ENCODE results near the gene GTPBP4. TPM values are rescaled to one million over a fixed set of nuclear protein-coding genes. Genes with fewer than 3 reads are reported as not detected.

Gene GTPBP4
- total RNA-seq, 4 donors from 2014 or later, result 14.4 to 37.2 (median 28.5) TPM

DNA sequence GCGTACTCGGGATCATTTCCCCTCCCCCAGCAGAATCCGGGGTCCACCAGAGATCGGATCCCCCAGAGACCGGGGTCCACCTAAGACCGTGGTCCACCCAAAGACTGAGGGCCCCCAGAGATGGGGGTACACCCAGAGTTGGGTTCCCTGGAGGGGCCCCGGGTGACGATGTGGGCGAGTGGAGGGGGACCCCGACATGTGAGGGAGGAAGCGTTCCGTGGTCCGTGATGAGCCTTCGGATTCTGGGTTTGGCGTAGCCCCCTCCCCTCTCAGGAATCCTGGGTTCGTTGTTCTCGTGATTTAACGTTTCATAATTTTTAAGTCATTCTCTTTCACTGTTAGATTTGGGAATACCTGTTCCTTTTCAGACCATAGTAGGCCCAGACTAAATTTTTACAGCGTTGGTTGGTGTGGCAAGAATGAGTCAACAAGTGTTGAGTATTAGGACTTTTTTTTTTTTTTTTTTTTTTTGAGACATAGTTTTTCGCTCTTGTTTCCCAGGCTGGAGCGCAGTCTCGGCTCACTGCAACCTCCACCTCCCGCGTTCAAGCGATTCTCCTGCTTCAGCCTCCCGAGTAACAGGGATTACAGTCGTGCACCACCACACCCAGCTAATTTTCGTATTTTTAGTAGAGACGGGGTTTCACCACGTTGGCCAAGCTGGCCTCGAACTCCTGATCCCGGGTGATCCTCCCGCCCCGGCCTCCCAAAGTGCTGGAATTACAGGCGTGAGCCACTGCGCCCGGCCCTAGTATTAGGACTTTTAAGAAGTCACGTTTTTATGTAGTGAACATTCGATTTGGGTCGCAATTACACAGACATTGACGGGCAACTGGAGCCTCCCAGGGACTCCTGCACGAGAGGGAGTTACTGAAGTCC is 672 bp downstream of the GTPBP4 start:
- Histone ChIP-seq H3K4me1 (peaks cover 29% of the 10 kb centered on the region), H3K27me3 (no peaks in the 10 kb centered on the region), H3K9me3 (no peaks in the 10 kb centered on the region), H3K4me3 (peak overlapping the region; percentile 97), H3K36me3 (peaks cover 12% of the 10 kb centered on the region), H3K27ac (peak overlapping the region; percentile 89)
- TF ChIP-seq, protein P1, sequence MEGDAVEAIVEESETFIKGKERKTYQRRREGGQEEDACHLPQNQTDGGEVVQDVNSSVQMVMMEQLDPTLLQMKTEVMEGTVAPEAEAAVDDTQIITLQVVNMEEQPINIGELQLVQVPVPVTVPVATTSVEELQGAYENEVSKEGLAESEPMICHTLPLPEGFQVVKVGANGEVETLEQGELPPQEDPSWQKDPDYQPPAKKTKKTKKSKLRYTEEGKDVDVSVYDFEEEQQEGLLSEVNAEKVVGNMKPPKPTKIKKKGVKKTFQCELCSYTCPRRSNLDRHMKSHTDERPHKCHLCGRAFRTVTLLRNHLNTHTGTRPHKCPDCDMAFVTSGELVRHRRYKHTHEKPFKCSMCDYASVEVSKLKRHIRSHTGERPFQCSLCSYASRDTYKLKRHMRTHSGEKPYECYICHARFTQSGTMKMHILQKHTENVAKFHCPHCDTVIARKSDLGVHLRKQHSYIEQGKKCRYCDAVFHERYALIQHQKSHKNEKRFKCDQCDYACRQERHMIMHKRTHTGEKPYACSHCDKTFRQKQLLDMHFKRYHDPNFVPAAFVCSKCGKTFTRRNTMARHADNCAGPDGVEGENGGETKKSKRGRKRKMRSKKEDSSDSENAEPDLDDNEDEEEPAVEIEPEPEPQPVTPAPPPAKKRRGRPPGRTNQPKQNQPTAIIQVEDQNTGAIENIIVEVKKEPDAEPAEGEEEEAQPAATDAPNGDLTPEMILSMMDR (IDR thresholded peaks at IDR 0.05), result no peak
- TF ChIP-seq POLR2AphosphoS5 (IDR thresholded peaks at IDR 0.05) (no peak), POLR2A (IDR thresholded peaks at IDR 0.05) (no peak), EP300 (IDR thresholded peaks at IDR 0.05) (no peak)
- DNase-seq (ENCODE audit: low spot score in 2 of 2), result peak in 1 of 2 donors; percentile 58
- 36% methylated on average over 36 of the region's 42 CpGs for WGBS

DNA sequence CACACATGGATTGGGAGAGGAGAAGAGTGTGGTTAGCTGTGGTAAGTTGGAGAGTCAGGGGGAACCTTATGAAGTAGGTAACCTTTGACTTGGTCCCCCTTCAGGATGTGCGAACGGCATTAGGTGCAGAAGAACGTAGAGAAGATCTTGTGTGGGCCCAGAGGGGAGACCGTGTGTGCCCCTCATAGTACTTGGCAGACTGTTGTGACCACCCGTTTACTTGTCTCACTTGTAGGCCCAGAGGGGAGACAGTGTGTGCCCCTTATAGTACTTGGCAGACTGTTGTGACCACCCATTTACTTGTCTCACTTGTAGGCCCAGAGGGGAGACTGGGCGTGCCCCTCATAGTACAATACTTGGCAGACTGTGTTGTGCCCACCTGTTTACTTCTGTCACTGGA is 2.6 kb downstream of the GTPBP4 start:
- no peaks in the 10 kb centered on the region for H3K9me3 ChIP-seq
- no peak overlapping the region for H3K4me3 ChIP-seq
- H3K27ac ChIP-seq, result no peak overlapping the region
- TF ChIP-seq POLR2AphosphoS5 (IDR thresholded peaks at IDR 0.05) (no peak), POLR2A (IDR thresholded peaks at IDR 0.05) (no peak), EP300 (IDR thresholded peaks at IDR 0.05) (no peak)
- TF ChIP-seq, protein P1 (IDR thresholded peaks at IDR 0.05), result no peak
- 91% methylated on average over 6 of the region's 6 CpGs for WGBS
- no peak for DNase-seq (ENCODE audit: low spot score in 2 of 2)
- H3K27me3 ChIP-seq, result no peaks in the 10 kb centered on the region
- H3K4me1 ChIP-seq, result peaks cover 29% of the 10 kb centered on the region
- H3K36me3 ChIP-seq, result peaks cover 30% of the 10 kb centered on the region

DNA sequence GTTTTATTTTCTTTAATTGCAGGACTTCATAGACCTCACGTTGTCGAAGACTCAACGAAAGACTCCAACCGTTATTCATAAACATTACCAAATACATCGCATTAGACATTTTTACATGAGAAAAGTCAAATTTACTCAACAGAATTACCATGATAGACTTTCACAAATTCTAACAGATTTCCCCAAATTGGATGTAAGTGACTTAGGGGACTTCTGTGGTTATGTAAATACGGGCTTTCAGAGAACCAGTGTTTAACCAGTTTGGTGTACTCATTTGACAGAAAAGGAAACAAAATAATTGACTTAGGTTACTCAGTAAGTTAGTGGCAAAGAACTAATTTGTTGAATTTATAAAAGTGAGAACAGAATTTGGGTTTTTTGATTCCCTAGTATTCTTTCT is 4.2 kb downstream of the GTPBP4 start:
- no peaks in the 10 kb centered on the region for H3K9me3 ChIP-seq
- H3K4me1 ChIP-seq, result peaks cover 16% of the 10 kb centered on the region
- H3K4me3 ChIP-seq, result no peak overlapping the region
- TF ChIP-seq POLR2AphosphoS5 (IDR thresholded peaks at IDR 0.05) (no peak), POLR2A (IDR thresholded peaks at IDR 0.05) (no peak), EP300 (IDR thresholded peaks at IDR 0.05) (no peak)
- TF ChIP-seq, protein P1 (IDR thresholded peaks at IDR 0.05), result no peak
- H3K27me3 ChIP-seq, result no peaks in the 10 kb centered on the region
- peaks cover 47% of the 10 kb centered on the region for H3K36me3 ChIP-seq
- H3K27ac ChIP-seq, result no peak overlapping the region
- WGBS, result 93% methylated on average over 6 of the region's 6 CpGs
- no peak for DNase-seq (ENCODE audit: low spot score in 2 of 2)

DNA sequence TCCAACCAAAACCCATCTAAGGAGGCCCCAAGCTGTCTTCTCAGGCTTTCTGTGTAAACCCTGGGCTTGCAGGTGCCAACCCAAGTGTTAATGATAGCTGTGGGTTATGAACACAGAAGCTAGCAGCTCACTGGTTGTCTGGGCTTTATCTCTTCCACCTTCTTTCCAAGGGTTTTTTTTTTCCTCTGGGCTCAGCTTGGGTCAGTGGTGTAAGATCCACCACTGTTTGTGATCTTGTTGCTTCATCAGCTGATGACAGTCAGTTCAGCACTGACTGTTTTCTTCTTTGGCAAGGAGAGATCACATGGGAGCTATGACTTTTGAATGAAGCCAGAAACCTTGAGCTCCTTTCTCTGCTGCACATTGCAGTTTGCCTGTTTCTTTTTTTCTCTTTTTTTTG is 4.6 kb downstream of the GTPBP4 start:
- Histone ChIP-seq H3K27me3 (no peaks in the 10 kb centered on the region), H3K4me3 (no peak overlapping the region), H3K9me3 (no peaks in the 10 kb centered on the region), H3K4me1 (peaks cover 13% of the 10 kb centered on the region), H3K36me3 (peaks cover 51% of the 10 kb centered on the region), H3K27ac (no peak overlapping the region)
- no peak for DNase-seq (ENCODE audit: low spot score in 2 of 2)
- no peak for TF ChIP-seq POLR2AphosphoS5 (IDR thresholded peaks at IDR 0.05)
- no peak for TF ChIP-seq EP300 (IDR thresholded peaks at IDR 0.05)
- TF ChIP-seq POLR2A (IDR thresholded peaks at IDR 0.05), result no peak
- TF ChIP-seq, protein P1 (IDR thresholded peaks at IDR 0.05), result no peak

DNA sequence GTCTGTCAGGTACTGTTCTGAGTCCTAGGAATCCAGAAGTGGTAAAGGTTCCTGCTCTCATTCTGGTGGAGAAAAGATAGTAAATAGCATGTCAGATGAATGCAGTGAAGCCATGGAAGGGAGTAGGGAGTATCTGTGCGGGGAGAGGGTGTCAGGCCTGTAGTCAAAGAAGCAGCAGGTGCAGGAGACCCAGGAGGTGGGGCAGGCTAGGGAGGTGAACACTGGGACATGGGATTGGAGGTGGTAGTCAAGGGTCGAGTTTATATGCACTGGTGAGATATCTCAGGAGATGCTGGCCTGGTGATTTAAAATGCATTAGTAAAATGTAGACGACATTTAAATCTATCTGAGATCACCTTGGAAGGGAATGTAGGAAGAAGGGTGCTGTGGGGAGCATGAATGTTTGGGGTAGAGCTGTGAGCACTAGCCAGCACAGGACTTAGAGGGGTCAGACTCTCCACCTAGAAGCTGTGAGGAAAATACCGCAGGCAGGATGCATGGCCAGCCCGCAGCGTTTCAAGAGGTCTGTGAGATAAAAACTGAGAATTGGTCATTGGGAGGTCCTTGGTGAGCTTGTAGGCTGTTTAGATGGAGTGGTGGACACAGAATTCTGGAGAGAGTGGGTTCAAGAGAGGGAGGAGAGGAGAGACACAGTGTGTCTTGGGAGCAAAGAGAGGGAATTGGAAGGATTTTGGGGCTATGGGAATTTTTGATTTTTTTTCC is 6.8 kb downstream of the GTPBP4 start:
- H3K36me3 ChIP-seq, result peaks cover 72% of the 10 kb centered on the region
- H3K4me1 ChIP-seq, result peaks cover 1% of the 10 kb centered on the region
- no peaks in the 10 kb centered on the region for H3K27me3 ChIP-seq
- H3K27ac ChIP-seq, result no peak overlapping the region
- TF ChIP-seq EP300 (IDR thresholded peaks at IDR 0.05), result no peak
- H3K4me3 ChIP-seq, result no peak overlapping the region
- no peak for DNase-seq (ENCODE audit: low spot score in 2 of 2)
- WGBS, result 96% methylated on average over 6 of the region's 6 CpGs
- H3K9me3 ChIP-seq, result no peaks in the 10 kb centered on the region
